ENCODE results near the gene PPP6R1.

PPP6R1 gene

GRCh38 chr19:55257461-55258420, 1.1 kb downstream of the PPP6R1 start:
- DNase-seq, result peak; percentile 13

- DNase-seq, result no peak
Observed at GRCh38 chr19:55256562-55257460, 2.0 kb downstream of the PPP6R1 start.

- DNase-seq, result peak; percentile 37
Observed at GRCh38 chr19:55255618-55256423, 3.0 kb downstream of the PPP6R1 start.

- DNase-seq, result no peak
Observed at GRCh38 chr19:55254625-55254977, 4.2 kb downstream of the PPP6R1 start.

GRCh38 chr19:55253842-55254624, 4.8 kb downstream of the PPP6R1 start:
- DNase-seq, result no peak

DNA sequence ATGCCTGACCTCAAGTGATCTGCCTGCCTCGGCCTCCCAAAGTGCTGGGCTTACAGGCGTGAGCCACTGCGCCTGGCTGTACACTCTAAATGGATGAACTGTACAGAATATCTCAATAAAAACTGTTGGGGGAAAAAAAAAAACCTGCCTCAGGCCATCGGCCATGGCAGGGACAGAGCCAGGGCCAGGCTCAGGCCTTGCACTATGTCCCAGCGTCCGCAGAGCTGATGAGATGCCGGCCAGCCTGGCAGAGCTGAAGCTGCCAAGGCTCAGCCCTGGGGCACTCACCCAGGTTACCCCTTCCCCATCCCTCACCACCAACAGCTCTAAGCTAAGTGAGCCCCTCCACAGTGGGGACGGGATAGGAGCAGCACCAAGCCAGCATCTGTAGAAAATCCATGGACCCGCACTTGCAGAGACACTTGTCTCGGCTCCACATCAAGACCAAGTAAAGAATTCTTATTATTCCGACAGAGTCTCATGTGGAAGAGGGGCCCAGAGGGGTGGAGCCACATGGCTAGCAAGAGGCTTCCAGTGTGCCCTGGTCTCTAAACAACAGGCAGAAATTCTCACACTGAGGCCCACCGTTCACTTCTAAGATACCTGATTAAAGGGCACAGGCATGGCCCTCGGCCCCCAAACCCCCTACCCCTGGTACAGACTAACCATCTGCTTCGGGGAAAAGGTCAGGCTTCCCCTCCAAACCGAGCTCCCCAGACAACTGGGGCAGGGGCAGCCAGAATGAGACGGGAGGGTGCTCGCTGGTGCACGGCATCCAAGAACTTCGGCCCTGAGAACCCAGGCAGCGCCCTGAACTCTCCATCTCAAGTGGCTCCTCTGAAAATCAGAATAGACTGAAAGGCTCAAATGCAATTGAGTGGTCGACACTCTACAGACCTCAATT, 5.8 kb downstream of the PPP6R1 start:
- no peak for DNase-seq

DNA sequence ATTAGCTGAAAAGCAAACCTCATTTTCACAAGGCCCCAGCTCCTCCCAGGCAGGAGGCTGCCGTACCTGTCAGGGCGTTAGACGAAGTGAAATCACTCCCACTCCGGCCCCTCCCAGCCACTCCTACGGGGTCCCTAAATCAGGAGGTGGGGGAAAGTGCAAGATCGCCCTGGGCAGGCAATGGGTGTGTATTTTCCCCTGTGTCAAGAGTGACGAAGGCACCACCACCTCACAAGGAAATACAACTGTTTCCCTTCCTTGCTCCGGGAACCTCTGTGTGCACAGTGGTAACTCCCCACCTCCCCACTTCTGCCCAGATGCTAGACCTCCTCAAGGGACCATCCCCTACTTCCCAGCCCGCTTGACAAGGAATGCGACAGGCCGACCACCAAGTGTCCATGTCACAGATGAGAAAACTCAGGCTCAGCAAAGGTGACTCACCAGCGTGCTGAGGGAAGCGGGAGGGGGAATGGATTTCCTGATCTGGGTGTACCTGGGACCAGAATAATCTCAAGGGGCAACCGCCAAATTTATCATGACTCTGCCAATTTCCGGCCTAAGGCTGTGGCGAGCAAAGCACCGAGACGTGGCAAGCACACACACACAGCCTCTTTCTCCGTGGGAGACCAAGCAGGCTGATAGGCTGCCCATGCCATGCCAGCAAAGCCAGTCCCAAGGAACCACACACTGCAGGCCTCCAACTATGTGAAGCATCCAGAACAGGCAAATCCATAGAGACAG, 7.3 kb downstream of the PPP6R1 start:
- DNase-seq, result peak; percentile 20

GRCh38 chr19:55250262-55251036, 8.4 kb downstream of the PPP6R1 start:
- no peak for DNase-seq

GRCh38 chr19:55249841-55250240, 9.0 kb downstream of the PPP6R1 start:
- DNase-seq, result no peak

- DNase-seq, result no peak
Observed at GRCh38 chr19:55248704-55249103, 10.1 kb downstream of the PPP6R1 start.

DNA sequence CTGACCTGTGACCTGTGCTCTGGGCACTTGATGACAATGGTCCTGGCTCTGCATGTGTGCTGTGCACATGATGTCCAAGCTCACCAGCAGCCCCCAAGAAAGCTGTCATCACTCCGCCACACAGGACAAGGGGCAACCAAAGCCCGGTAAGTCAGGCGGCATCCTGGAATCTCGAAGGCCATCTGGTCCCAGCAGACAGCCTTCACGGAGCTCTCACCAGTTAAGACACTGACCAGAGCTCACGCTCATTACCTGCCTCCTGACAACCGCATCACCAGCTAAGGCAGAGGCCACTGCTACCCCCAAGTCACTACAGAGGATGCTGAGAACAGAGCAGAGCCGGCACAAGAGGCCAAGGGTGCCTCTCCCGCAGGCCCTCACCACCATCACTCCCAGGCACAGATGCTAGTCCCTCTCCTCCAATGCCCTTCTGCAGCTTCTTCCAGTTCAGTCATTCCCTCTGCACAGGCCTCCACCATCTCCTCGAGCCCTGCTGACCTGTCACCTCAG, 10.6 kb downstream of the PPP6R1 start:
- no peak for DNase-seq

- no peak for DNase-seq
Observed at GRCh38 chr19:55247621-55248099, 11.2 kb downstream of the PPP6R1 start.

- DNase-seq, result no peak
Observed at GRCh38 chr19:55246462-55247451, 12.1 kb downstream of the PPP6R1 start.

DNA sequence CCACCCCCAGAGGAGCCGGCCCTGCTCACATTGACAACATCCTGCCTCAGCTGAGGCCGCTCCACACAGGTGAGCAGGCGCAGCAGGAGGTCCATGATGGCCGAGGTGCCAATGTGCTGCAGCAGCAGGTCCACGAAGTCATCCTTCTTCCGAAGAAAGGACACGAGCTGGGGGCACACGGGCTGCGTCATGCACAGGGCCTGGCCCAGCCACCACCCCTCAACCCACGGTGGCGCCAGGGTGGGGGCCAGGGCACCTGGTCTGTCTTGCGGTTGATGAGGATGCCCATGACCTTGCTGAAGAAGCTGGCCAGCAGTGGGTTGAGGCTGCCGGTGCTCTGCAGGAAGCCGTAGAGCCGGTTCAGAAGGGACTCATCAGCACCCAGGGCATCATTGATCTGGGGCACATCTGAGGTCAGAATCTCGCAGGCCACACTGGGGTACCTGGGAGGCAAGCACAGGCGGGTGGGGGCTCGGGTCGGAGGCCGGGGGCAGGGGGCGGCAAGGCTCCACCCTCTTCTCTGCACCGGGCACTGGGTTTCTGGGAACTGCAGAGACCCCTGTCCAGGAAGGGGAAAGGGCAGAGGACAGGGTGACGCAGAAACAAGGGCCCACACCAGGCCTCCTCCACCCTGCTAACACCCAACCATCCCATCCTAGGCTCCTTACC, 13.4 kb downstream of the PPP6R1 start:
- DNase-seq, result no peak

GRCh38 chr19:55244004-55244680, 14.7 kb downstream of the PPP6R1 start:
- DNase-seq, result no peak

DNA sequence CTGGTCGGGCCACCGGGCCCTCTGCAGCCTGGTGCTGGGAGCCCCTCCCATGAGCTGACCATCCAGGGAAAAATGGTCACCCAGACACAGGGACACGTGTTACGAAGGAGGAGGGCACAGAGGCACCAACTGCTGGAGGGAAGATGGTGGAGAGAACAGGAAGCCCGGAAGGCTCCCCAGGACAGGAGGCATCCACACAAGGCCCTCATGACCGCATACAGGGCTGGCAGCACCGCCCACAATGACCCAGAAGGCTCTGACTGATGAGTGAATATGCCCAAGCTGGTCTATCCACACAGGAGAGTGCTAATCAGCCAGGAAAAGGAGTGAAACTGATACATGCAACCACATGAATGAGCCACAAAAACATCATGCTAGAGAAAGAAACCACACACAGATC, 16.3 kb downstream of the PPP6R1 start:
- DNase-seq, result no peak
